Measurements from ENCODE around the gene NTRK2.

The NTRK2 gene

DNA sequence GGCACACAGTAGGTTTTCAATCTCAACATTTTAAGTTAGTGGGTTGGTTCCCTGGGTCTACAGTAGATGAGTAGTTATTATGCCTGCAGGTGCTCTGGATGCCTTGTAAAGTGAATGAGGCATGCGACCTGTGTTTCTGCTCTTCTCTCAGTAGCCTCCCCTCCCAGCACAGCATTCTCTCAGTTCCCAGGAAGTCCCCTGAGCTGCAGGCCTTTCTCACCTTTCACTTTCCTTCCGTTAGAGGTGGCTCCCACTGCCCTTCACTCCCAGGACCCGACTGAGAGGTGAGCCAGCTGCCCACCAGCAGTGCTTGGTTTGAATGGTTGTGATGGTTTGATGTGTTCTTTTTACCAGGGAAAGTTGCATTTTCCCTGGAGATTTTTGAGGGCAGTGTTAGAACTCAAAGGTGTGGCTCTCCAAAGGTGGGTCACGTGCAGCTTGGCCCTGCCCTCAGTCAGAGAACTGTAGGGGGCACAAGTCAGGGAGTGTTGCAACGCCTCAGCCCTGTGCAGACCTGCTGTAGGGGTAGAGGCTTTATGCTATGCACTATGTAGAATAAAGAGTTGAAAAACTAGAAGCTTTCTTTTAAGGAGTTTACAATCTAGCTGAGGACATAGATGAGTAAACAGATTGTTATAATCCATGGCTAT, 173.8 kb downstream of the NTRK2 start:
- no peak for DNase-seq (ENCODE audit: low spot score)
- CTCF ChIA-PET: no interaction called here
- H3K27ac ChIP-seq: no peak overlapping the region
- TF ChIP-seq, protein P1, sequence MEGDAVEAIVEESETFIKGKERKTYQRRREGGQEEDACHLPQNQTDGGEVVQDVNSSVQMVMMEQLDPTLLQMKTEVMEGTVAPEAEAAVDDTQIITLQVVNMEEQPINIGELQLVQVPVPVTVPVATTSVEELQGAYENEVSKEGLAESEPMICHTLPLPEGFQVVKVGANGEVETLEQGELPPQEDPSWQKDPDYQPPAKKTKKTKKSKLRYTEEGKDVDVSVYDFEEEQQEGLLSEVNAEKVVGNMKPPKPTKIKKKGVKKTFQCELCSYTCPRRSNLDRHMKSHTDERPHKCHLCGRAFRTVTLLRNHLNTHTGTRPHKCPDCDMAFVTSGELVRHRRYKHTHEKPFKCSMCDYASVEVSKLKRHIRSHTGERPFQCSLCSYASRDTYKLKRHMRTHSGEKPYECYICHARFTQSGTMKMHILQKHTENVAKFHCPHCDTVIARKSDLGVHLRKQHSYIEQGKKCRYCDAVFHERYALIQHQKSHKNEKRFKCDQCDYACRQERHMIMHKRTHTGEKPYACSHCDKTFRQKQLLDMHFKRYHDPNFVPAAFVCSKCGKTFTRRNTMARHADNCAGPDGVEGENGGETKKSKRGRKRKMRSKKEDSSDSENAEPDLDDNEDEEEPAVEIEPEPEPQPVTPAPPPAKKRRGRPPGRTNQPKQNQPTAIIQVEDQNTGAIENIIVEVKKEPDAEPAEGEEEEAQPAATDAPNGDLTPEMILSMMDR (conservative IDR thresholded peaks at IDR 0.05; ENCODE audit: low read depth): no peak
- POLR2A ChIA-PET (ENCODE audit: low non-redundant PET): no interaction called here

DNA sequence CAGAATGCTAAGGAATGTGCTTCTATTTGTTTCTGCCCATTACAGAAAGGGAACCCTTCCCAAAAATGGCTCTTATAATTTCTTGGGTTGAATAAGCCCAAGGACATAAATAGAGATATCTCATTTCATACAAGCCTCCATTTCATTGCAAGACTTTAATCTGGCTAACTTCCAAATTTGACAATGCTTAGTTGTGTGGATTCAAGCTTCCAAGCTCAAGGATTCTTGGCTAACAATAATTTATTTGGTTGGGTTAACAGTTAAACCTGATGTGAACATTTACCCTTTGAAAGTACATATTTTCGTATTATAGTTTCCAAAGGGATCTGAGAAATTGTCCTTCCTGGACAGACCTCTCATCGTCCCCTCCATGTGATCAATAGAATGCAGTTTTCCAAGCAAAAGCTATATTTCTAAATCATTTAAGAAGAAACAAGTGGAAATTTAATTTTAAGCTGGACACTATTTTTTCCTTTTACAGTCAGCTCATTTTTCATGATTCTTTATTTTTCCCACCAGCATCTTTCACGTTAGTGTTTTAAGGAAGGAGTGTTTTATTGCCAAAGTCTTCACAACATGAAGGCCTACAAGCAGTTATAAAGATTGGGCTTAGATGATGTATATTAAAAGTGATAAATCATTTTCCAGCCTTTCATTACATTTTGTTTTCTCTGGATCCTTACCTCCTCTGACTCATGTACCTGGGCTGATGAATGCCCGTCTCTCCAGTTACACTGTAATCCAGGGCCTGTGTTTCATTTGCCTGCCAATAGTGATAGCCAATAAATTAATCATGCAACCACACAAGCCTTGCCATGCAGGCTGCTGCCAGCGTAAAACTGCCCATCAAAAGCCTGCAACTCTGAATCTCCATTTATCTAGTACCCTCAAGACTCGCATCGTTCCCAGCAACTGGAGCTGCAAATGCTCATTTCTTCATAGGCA, 176.7 kb downstream of the NTRK2 start:
- peak overlapping the region; percentile 31; the same call in 1 of the 2 replicates for H3K27ac ChIP-seq
- TF ChIP-seq, protein P1 (conservative IDR thresholded peaks at IDR 0.05; ENCODE audit: low read depth): no peak
- DNase-seq (ENCODE audit: low spot score): peak; percentile 75
- POLR2A ChIA-PET (ENCODE audit: low non-redundant PET): no interaction called here
- CTCF ChIA-PET: interaction anchor here (0.6 to 1.3 kb wide), 3 partner anchors 28 to 456 kb away, joined by 3 to 9 read pairs (median 3); no protein-coding TSS in a partner anchor

DNA sequence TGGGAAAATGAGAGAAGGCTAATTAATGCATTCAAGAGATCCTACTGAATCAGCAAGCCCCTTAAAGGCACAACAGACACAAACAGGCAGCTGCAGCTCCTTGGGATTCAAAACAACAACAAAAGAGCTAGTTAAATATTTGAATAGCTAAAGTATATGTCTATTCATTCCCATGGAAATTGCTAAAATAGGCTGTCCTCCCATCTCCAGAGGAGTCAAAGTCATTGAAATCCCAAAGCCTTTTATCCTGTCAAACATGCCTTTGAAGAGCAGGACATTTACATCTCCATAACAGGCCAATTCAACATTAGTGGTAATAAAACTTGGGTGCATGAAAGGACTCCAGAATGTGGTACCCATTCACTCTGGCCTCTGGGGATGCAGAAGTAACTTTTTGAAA, 177.4 kb downstream of the NTRK2 start:
- POLR2A ChIA-PET (ENCODE audit: low non-redundant PET): no interaction called here
- TF ChIP-seq, protein P1 (conservative IDR thresholded peaks at IDR 0.05; ENCODE audit: low read depth): no peak
- no peak for DNase-seq (ENCODE audit: low spot score)
- CTCF ChIA-PET: interaction anchor here (0.6 to 1.3 kb wide), 2 partner anchors 27 to 457 kb away, joined by 3 to 9 read pairs; no protein-coding TSS in a partner anchor
- H3K27ac ChIP-seq: peak overlapping the region; percentile 31; the same call in 1 of the 2 replicates

DNA sequence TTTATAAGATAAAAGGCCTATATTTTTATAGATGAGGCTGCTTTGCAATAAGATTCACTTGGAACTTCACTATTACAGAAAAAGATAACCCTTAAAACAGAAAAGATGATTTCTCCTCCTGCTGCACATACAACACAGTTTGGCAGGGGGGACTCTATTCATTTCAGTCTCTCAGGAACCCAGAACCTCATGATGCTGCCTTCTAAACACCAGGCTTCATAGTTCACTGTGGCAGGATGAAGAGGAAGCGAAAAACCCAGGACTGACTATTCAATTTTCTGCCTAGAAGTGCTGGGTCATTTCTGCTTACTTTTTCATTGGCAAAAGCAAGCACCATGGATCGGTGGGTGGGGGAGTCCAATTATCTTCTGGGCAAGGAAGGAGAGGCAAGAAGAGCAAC, 179.5 kb downstream of the NTRK2 start:
- ChIA-PET POLR2A (ENCODE audit: low non-redundant PET) (no interaction called here), CTCF (interaction anchor here (1.4 kb wide), 1 partner anchor 23 kb away, joined by 3 read pairs; no protein-coding TSS in a partner anchor)

DNA sequence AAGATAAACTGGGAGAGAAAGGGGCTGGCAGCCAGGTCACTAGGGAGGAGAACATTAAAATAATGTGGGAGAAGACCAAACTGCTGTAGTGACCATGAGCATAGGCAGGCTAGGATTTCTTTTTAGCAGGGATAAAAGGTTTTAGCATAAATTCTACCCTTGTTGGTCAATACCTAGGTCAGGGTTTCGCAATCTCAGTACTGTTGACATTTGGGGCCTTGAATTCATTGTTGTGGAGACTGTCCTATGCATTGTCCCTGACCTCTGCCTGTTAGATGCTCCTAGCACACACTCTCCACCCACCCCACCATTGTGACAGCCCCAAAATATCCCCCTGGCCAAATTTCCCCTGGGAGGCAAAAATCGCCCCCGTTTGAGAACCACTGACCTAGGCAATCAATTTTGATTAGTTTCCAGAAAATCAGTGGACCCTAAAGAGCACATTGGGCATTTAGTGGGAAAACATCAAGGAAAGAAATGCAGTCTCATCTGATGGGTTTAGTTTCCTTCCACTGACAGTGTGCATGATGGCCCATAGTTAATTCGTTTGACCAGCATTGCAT, 181.4 kb downstream of the NTRK2 start:
- no peak overlapping the region for H3K27ac ChIP-seq
- TF ChIP-seq, protein P1 (conservative IDR thresholded peaks at IDR 0.05; ENCODE audit: low read depth): no peak
- CTCF ChIA-PET: interaction anchor here (0.7 to 1.4 kb wide), 3 partner anchors 97 to 374 kb away, joined by 3 to 4 read pairs (median 3); no protein-coding TSS in a partner anchor
- POLR2A ChIA-PET (ENCODE audit: low non-redundant PET): no interaction called here
- no peak for DNase-seq (ENCODE audit: low spot score)

More for the DNA sequence above, 179.5 kb downstream of the NTRK2 start:
- TF ChIP-seq, protein P1 (conservative IDR thresholded peaks at IDR 0.05; ENCODE audit: low read depth): no peak
- no peak overlapping the region for H3K27ac ChIP-seq
- DNase-seq (ENCODE audit: low spot score): no peak
